GM19395 (cell line): ENCODE data around the gene CXorf49.
"Not testable (repeated sequence)": the region's sequence is repeated elsewhere in the genome, so short reads cannot be mapped to it uniquely, and the experiment has no call there.

Experiments used
- ATAC-seq: cut with Tn5 transposase; IDR thresholded peaks from one replicate; pipeline ENCODE4 v1.9.1; 2021; ENCODE audit warnings: mild to moderate bottlenecking, moderate library complexity; ENCODE audit not compliant: unreplicated experiment

Gene CXorf49

GRCh38 chrX:71718185-71718584 is at the start of gene CXorf49:
Gene CXorf49 (minus strand): TSS chrX:71718285. CDS start chrX:71718151, 134 bp downstream.
- not testable (repeated sequence) for ATAC-seq

GRCh38 chrX:71767134-71767533 is 49.0 kb upstream of the CXorf49 start:
- not testable (repeated sequence) for ATAC-seq

GRCh38 chrX:71765613-71766012 is 47.5 kb upstream of the CXorf49 start:
- not testable (repeated sequence) for ATAC-seq

GRCh38 chrX:71764832-71765231 is 46.7 kb upstream of the CXorf49 start:
- ATAC-seq, result not testable (repeated sequence)

GRCh38 chrX:71763049-71763448 is 45.0 kb upstream of the CXorf49 start, which contains the start of gene CXorf49B:
Gene CXorf49B (plus strand): TSS chrX:71763349. CDS start chrX:71763424, 75 bp downstream.
- ATAC-seq, result not testable (repeated sequence)

GRCh38 chrX:71760688-71761281 is 42.7 kb upstream of the CXorf49 start:
- ATAC-seq, result not testable (repeated sequence)

GRCh38 chrX:71720289-71720886 is 2.3 kb upstream of the CXorf49 start:
- ATAC-seq, result not testable (repeated sequence)

GRCh38 chrX:71719195-71719594 is 1.1 kb upstream of the CXorf49 start:
- ATAC-seq, result not testable (repeated sequence)

GRCh38 chrX:71716323-71716722 is 1.8 kb downstream of the CXorf49 start:
- not testable (repeated sequence) for ATAC-seq

GRCh38 chrX:71715551-71715950 is 2.5 kb downstream of the CXorf49 start:
- ATAC-seq, result not testable (repeated sequence)

GRCh38 chrX:71714064-71714463 is 4.0 kb downstream of the CXorf49 start:
- ATAC-seq, result not testable (repeated sequence)

GRCh38 chrX:71702853-71703252 is 15.2 kb downstream of the CXorf49 start:
- ATAC-seq, result peak; percentile 74

GRCh38 chrX:71699023-71699344 is 19.1 kb downstream of the CXorf49 start:
- not testable (repeated sequence) for ATAC-seq

GRCh38 chrX:71698299-71699022 is 19.6 kb downstream of the CXorf49 start:
- ATAC-seq, result not testable (repeated sequence)

- ATAC-seq, result peak; percentile 50
These were observed 20.4 kb downstream of the CXorf49 start for GRCh38 chrX:71697466-71698298.

- peak; percentile 72 for ATAC-seq
These were observed 21.2 kb downstream of the CXorf49 start for GRCh38 chrX:71696641-71697465.

GRCh38 chrX:71679575-71680207 is 38.4 kb downstream of the CXorf49 start:
- ATAC-seq, result no peak

GRCh38 chrX:71677195-71677594 is 40.9 kb downstream of the CXorf49 start:
- not testable (repeated sequence) for ATAC-seq

- not testable (repeated sequence) for ATAC-seq
These were observed 41.9 kb downstream of the CXorf49 start for GRCh38 chrX:71676068-71676795.
